MG63 (cell line): ENCODE data around the gene ITGA5. TPM values are rescaled to one million over a fixed set of nuclear protein-coding genes. Genes with fewer than 3 reads are reported as not detected.

Experiments used
- DNase-seq: peaks from one replicate; pipeline ENCODE4 v3.0.0-alpha.2; 2020
- H3K27me3 ChIP-seq: fragments of 250-450 bp; sonication (Bioruptor Pico); 2 replicates; pipeline ENCODE4 v1.5.1; 2020; ENCODE audit warnings: mild to moderate bottlenecking, moderate library complexity
- H3K36me3 ChIP-seq: fragments of 250-450 bp; sonication (Bioruptor Pico); 2 replicates; pipeline ENCODE4 v1.5.1; 2020; ENCODE audit warnings: mild to moderate bottlenecking, moderate library complexity
- H3K4me3 ChIP-seq: fragments of 250-450 bp; sonication (Bioruptor Pico); 2 replicates; pipeline ENCODE4 v1.5.1; 2020; ENCODE audit warnings: mild to moderate bottlenecking, moderate library complexity
- H3K9me3 ChIP-seq: fragments of 250-450 bp; sonication (Bioruptor Pico); 2 replicates; pipeline ENCODE4 v1.5.1; 2020; ENCODE audit warnings: mild to moderate bottlenecking, moderate library complexity
- total RNA-seq: library from RNA; depleted of rRNA; stranded (reverse); fragments of >200 nt; shearing (Covaris generic); gene quantifications from 2 replicates; pipeline ENCODE4 v1.2.3, GENCODE V29; 2014; ENCODE audit warnings: low replicate concordance

The ITGA5 gene
- total RNA-seq, 1 experiment from 2014 or later = 91.5 TPM

DNA sequence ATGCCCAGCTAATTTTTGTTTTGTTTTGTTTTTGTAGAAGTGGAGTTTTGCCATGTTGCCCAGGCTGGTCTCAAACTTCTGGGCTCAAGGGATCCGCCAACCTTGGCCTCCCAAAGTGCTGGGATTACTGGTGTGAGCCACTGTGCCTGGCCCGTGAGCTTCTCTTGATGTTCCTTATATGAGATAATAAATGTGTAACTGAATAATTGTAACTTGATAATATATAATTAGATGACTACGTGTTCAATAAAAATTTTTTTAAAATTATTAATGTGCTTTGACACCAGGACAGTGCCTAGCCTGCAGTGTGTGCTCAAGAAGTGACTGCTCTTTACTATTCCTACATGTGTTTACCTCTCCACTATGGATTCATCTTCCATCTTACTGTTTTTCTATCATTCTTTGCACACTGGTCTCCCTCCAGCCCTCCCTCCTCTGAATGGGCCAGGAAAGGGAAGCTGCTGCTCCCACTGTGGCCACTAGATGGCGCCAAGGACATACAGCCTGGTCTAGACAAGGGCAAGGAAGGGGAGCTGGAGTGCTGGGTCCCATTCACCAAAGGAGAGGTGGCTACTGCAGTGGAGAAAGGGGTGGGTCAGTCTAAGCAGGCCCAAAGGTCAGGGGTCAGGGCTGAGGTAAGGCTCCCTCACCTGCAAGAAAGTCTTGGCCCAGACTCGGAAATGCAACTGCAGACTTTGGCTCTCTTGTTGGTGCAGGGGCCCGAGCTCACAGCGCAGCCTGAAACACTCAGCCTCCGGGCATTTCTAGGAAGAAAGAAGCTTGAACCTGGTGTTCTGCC, 19.9 kb downstream of the ITGA5 start:
- DNase-seq = peak; percentile 72
- no peaks in the 10 kb centered on the region for H3K9me3 ChIP-seq
- H3K4me3 ChIP-seq = no peak overlapping the region
- peaks cover 93% of the 10 kb centered on the region for H3K36me3 ChIP-seq
- no peaks in the 10 kb centered on the region for H3K27me3 ChIP-seq

DNA sequence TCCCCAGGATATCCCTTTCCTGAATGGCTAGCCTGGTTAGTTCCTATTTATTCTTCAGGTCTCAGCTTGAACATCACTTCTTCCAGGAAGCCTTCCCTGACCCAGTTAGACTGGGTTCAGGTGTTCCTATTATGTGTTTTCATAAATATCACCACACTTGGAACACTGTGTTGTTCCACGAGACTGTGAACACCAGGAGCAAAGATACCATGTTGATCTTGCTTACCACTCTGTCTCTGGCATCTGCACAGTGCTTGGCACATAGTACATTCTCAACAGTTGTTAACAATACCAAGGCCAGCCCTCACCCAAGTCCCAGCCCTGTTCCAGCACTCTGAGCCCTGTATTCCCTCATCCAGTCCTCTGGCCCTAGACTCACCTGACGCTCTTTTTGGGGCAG, 20.8 kb downstream of the ITGA5 start:
- no peaks in the 10 kb centered on the region for H3K27me3 ChIP-seq
- peaks cover 87% of the 10 kb centered on the region for H3K36me3 ChIP-seq
- H3K9me3 ChIP-seq = no peaks in the 10 kb centered on the region
- H3K4me3 ChIP-seq = no peak overlapping the region
- DNase-seq = no peak

DNA sequence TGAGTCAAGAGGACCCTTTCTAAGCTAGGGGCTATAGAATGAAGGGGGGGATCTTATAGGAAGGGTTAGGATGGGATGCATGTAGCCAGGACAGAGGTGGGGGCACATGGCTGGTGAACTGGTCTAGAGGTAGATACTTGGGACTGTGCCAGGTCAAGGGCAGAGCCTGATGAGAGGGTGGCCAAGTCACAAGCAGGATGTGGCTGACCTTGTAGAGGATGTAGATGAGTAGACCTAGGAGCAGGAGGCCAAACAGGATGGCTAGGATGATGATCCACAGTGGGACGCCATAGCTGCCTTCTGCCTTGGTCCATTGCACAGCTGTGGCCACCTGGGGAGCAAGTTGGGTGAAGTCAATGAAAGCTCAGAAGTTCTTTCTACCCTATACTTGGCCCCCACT, 21.9 kb downstream of the ITGA5 start:
- no peaks in the 10 kb centered on the region for H3K27me3 ChIP-seq
- no peak for DNase-seq
- H3K4me3 ChIP-seq = no peak overlapping the region
- H3K36me3 ChIP-seq = peaks cover 79% of the 10 kb centered on the region
- no peaks in the 10 kb centered on the region for H3K9me3 ChIP-seq

DNA sequence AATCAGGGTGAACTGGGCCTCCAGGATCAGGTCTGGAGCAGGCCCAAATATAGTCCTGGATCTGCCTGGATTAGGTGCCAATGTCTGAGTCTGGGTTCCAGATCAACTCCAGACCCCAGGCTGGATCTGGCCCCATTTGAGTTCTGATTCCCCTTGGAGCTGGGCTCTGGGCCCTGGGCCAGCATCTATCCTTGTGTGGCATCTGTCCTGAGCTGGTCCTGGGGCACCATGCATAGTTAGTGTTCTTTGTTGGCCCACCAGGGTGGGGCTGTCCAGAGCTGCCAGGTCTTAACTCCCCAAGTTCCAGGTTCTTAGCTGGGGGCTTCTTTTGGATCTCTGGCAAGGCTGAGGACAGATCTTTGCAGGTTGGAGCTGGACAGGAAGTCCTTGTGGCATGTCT, 23.5 kb downstream of the ITGA5 start:
- H3K4me3 ChIP-seq = no peak overlapping the region
- no peaks in the 10 kb centered on the region for H3K9me3 ChIP-seq
- H3K36me3 ChIP-seq = peaks cover 64% of the 10 kb centered on the region
- no peaks in the 10 kb centered on the region for H3K27me3 ChIP-seq
- DNase-seq = no peak

DNA sequence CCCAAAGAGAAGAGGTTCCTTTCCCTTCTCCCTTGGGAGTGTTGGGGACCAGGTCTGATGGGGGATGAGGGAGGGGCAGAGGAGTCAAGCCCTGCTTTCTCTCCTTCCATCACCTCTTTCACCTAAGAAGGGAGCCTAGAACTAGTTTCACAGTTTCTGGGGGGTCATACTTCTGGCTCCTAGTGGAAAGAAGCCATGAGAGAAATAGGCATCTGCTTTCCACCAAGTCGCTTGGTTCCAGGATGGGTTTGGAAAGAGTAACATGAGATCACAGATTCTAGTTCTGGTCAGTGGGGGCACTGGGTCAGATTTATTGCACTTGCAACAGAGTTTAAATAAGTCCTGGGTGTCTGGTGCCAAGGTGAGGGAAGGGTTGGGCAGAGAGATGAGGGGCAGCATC, 24.1 kb downstream of the ITGA5 start:
- Histone ChIP-seq H3K36me3 (peaks cover 59% of the 10 kb centered on the region), H3K27me3 (no peaks in the 10 kb centered on the region), H3K9me3 (no peaks in the 10 kb centered on the region), H3K4me3 (no peak overlapping the region)
- DNase-seq = no peak

DNA sequence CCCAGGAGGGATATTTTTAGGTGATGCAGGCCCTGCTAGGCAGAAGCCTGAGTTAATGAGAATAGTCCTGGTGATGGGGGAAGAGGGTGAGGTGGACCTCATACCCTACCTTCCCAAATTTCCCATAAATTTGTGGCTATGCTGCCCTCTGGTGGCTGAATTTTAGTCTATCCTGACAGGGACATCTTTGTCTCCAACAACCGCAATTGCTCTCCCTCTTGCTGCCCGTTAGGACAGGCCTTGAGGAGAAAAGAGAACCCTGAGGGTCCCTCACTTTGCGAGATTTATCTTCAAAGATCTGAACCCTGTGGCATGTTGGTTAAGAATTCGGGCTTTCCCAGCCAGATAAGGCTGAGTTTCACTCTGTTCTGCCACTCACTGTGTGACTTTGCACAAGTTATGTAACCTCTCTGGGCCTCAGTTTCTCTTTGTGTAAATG, 24.8 kb downstream of the ITGA5 start:
- H3K27me3 ChIP-seq = no peaks in the 10 kb centered on the region
- H3K9me3 ChIP-seq = no peaks in the 10 kb centered on the region
- H3K4me3 ChIP-seq = no peak overlapping the region
- no peak for DNase-seq
- peaks cover 52% of the 10 kb centered on the region for H3K36me3 ChIP-seq

DNA sequence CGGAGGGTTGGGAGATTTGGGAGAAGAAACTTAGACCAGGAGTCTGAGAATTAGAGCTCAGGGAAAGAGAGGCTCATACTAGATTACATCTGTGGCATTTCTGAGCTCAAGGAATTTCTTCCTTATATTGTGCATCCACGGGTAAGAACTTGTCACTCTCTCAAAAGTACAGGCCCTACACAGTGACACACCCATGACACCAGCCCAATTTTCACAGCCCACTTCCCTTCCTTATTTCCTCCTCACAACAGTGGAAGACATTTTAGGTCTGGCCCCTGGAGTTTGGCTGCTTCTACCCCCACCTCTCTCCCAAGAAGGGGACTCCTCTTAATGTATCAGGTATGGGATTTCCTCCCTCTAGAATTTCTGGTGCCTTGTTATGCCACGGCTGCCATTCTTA, 25.3 kb downstream of the ITGA5 start:
- no peak for DNase-seq
- Histone ChIP-seq H3K27me3 (no peaks in the 10 kb centered on the region), H3K9me3 (no peaks in the 10 kb centered on the region), H3K36me3 (peaks cover 46% of the 10 kb centered on the region), H3K4me3 (no peak overlapping the region)

DNA sequence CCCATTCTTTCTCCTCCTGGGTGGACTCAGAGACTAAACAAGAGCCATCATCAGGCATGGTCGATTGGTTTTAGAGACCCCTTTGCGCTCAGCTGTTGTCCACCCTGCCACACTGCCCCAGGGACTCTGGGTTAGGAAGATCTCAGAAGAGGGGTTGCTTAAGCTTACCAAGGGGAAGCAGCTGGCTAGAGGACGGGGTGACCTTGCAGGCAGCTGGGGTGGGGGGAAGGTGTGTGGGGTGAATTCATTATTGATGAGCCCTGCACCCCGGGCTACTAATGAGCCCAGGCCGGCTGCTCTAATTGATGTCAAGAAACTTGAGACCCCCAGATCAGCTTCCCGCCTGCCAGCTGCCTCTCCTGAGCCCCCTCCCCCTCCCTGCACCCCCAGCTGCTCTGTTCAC, 25.9 kb downstream of the ITGA5 start:
- Histone ChIP-seq H3K4me3 (no peak overlapping the region), H3K27me3 (no peaks in the 10 kb centered on the region), H3K9me3 (no peaks in the 10 kb centered on the region), H3K36me3 (peaks cover 41% of the 10 kb centered on the region)
- DNase-seq = no peak

DNA sequence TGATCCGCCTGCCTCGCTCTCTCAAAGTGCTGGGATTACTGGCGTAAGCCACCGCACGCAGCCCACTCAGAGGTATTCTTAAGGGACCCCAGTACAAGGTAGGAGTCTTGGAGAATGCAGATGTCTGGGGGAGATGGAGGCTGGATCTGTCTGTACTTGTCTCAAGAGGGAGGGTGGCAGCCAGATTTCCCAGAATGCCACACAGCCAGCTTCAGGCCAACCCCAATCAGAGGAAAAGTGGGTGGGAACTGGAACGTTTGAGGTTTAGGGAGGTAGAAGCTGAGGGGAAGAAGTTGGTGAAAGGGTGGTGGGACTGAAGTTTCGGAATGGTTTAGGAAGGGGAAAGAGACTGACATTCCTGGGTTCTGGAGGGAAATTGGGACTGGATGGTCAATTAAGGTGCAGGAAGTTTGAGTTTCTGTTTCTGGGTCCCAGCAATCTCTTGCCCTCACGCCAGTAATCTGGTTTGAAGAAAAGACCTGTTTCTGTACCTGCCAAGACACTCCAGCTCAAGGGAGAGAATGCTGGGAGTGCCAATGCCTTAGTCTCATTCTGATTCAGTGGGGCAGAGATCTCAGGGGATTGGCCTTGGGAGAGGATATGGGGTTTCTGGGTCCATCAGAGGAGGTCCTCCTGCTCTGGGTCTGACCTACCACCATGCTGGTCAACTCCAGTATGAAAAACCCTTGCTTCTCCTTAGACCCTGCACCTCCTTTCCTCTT, 26.4 kb downstream of the ITGA5 start:
- Histone ChIP-seq H3K36me3 (peaks cover 37% of the 10 kb centered on the region), H3K4me3 (no peak overlapping the region), H3K9me3 (no peaks in the 10 kb centered on the region), H3K27me3 (no peaks in the 10 kb centered on the region)
- DNase-seq = no peak

DNA sequence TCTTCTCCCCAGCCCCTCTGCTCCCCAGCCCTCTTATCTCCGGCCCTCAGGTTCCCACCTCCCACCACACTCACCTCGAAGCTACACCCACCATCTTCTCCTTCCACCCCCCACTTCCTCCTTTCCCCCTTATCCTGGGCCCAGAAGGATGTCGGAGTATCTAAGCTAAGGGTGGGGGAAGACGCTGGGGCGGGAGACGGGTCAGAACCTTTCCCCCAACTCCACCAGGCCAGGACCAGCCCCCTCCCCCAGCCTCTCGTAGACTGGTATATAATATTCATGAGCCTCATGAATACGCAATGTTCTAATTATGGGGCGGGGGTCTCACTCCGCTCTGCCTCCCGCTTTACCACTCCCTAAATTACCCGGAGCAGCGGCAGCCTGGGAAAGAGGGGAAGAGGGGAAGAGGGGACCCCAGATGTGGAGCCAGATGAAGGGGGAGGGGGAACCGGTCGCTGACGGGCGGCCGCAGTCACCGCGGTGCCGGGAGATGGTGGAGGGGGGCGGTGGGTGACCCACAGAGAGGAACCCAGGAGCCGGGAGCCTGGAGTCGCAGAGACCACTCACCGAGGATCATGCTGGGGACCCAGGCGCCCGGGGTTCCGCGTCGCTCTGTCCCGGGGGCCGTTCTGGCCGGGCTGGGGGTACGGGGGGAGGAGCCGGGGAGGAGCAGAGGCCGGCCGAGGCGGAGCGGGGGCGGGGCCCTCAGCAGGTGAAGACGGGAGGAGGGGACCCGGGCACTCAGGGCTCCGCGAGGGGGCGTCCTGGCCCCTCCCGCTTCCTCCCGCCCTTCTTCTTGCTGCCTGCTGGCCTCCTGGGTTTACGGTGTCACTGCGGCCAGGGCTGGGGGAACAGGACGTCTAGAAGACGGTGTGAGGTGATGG, 28.2 kb downstream of the ITGA5 start:
- H3K36me3 ChIP-seq = peaks cover 20% of the 10 kb centered on the region
- H3K9me3 ChIP-seq = no peaks in the 10 kb centered on the region
- no peak for DNase-seq
- no peaks in the 10 kb centered on the region for H3K27me3 ChIP-seq
- no peak overlapping the region for H3K4me3 ChIP-seq

DNA sequence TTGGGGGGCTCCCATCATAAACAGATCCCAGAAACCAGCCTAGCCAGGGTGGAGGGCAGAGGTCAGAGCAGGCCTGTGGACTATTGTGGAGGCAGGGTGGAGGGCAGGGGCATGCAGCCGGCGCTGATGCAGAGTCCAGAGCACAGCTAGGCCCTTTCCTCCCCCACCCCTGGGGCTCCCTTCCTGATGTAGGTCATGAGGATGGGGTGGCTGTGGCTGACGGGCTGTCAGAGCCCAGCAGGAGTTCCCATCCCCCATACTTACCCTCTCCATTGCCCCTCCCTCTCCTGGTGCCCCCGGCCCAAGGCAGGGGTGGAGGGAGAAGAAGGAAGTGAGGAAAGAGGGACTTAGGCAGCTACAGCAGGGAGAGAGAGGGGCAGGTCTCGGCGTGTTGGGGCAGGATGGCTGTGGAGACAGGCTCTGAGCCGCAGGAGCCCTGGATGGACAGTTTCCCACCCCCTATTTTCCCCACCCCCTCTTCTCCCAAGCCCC, 28.8 kb downstream of the ITGA5 start:
- H3K9me3 ChIP-seq = no peaks in the 10 kb centered on the region
- no peaks in the 10 kb centered on the region for H3K27me3 ChIP-seq
- H3K36me3 ChIP-seq = peaks cover 14% of the 10 kb centered on the region
- no peak overlapping the region for H3K4me3 ChIP-seq
- DNase-seq = no peak

DNA sequence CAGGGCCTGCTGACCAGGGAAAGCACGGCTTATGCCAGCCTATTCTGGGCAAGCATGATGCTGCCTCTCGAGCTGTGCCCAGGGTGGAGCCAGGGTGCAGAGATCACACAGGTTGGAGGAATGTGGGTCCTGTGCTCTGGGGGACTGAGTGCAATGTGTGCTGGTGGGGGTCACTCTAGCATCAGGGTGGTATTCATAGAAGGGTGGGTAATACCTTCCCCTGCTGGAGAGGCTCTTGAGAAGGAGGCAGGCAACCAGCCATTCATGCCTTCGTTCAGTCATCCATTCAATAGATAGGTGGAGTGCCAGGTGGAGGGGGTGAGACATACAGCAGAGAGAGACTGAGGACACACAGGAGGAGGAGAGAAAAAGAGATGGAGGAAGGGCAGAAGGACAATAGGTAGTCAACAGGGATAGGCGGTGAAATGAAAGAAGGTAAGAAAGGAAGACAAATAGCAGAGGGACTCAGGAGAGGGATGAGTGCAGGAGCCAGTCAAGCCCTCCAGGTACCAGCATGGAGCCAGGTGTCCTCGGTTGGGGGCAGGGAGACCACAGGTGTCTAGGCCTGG, 29.4 kb downstream of the ITGA5 start:
- Histone ChIP-seq H3K4me3 (no peak overlapping the region), H3K36me3 (peaks cover 9% of the 10 kb centered on the region), H3K27me3 (no peaks in the 10 kb centered on the region), H3K9me3 (no peaks in the 10 kb centered on the region)
- DNase-seq = no peak

DNA sequence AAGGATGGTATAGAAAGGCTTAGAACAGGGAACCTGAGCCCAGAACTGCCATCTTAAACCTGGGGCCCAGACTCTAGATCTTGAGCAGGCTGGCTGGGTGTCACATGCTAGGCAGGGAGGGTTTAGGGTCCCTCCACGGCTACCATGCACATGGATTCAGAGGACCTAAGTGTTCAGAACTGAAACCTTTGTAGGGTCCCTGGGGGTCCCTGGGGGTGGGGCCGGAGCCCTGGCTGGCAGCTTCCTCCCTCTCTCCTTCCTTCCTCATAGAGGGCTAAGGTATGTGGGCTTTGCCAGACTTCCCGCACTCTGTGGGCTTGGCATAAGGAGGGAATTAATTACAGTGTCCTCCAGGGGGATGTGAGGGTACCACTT, 29.9 kb downstream of the ITGA5 start:
- no peaks in the 10 kb centered on the region for H3K9me3 ChIP-seq
- no peak for DNase-seq
- H3K36me3 ChIP-seq = 0 out of 2 replicates have a peak, but pooled peaks cover 5% of the 10 kb centered on the region
- H3K4me3 ChIP-seq = no peak overlapping the region
- no peaks in the 10 kb centered on the region for H3K27me3 ChIP-seq

DNA sequence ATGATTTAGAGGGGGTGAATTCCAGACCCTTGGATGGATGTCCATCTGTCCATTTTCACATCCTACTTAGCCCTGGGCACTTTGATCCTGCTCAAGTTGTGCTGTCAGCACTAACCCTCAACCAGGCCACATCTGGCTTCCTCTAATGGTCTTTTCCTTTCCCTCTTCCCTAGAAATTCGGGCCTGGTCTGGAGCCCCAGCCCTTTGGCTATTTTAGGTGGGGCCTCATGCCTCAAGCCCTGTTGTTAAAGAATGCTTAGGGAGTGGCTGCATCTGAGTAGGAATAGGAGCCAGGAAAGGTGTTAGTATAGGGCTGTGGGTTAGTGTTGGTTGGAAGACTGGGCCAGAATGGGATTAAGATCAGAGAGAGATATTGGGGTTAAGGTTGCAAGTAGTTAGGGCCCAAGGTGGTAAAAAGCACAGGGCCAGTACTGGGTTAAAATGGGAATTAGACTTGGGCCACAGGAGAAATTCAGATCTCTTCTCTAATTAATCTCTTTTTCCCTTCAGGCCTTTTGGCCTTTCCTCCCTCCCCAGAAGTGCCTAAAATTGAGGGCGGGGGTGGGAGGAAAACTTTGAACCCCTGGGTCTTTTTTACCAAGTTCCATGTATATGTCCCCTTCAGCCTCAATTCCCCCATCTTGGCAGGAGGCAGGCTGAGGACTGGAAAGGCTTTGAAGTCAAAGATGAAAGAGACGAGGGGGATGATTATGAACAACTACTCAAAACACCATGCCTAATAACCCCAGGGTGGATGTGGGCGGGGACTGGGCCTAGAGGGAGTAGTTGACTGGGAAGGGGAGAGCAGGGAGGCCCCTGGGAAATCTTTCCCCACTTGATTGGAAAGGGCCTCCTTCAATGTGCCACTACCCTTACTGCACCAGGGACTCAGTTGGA, 30.6 kb downstream of the ITGA5 start:
- DNase-seq = no peak
- H3K9me3 ChIP-seq = no peaks in the 10 kb centered on the region
- H3K4me3 ChIP-seq = no peak overlapping the region
- H3K27me3 ChIP-seq = no peaks in the 10 kb centered on the region
- H3K36me3 ChIP-seq = 0 out of 2 replicates have a peak, but pooled peaks cover 2% of the 10 kb centered on the region

DNA sequence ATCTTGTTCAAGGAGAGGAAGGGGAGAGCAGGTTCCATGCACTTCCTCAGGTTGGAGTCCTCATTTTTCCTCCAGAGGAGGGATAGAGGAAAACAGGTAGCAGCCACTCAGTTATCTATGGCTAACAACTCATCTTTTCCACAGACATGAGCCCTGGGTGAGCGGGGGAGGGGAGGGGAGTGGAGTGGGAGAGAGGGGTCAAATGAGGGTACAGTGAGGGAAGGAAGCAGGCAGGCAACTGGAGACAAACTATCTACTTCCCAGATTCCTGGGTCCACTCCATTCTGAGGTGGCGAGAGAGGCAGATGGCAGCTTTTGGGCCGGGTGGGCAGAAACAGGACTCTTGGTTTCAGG, 32.0 kb downstream of the ITGA5 start:
- no peaks in the 10 kb centered on the region for H3K36me3 ChIP-seq
- no peak for DNase-seq

More for the DNA sequence above, 32.0 kb downstream of the ITGA5 start:
- H3K9me3 ChIP-seq = no peaks in the 10 kb centered on the region
- no peaks in the 10 kb centered on the region for H3K27me3 ChIP-seq
- H3K4me3 ChIP-seq = no peak overlapping the region
